ENCODE results near the gene VAV3. TPM values are rescaled to one million over a fixed set of nuclear protein-coding genes. Genes with fewer than 3 reads are reported as not detected.

The VAV3 gene
- total RNA-seq, 1 donor from 2014 or later: 159 TPM

DNA sequence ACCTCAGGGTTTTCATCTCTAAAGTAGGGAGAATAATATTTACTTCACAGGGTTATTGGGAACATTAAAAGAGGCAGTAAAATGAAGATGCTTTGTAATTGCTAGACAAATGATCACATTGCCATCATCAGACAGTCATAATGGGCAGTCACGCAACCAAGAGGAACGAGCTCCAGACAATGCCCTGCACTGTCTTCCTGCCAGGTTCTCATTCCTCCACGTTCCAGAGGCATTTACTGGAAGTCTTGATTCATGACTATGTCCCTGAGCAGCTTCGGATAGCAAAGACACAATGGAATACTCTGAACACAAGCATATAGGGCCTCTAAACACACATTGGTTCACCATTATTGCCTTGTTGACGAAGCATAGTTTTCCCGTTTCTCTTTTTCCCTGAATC, 434.4 kb downstream of the VAV3 start:
- H3K27ac Mint-ChIP-seq (ENCODE audit: unreplicated experiment): no peak overlapping the region
- no peak overlapping the region for H3K4me3 Mint-ChIP-seq (ENCODE audit: unreplicated experiment)
- no peaks in the 10 kb centered on the region for H3K36me3 Mint-ChIP-seq (ENCODE audit: low read depth, unreplicated experiment)
- TF ChIP-seq, protein P1, sequence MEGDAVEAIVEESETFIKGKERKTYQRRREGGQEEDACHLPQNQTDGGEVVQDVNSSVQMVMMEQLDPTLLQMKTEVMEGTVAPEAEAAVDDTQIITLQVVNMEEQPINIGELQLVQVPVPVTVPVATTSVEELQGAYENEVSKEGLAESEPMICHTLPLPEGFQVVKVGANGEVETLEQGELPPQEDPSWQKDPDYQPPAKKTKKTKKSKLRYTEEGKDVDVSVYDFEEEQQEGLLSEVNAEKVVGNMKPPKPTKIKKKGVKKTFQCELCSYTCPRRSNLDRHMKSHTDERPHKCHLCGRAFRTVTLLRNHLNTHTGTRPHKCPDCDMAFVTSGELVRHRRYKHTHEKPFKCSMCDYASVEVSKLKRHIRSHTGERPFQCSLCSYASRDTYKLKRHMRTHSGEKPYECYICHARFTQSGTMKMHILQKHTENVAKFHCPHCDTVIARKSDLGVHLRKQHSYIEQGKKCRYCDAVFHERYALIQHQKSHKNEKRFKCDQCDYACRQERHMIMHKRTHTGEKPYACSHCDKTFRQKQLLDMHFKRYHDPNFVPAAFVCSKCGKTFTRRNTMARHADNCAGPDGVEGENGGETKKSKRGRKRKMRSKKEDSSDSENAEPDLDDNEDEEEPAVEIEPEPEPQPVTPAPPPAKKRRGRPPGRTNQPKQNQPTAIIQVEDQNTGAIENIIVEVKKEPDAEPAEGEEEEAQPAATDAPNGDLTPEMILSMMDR (IDR thresholded peaks at IDR 0.05; ENCODE audit: unreplicated experiment): no peak
- DNase-seq (ENCODE audit: low spot score): no peak
- H3K9me3 Mint-ChIP-seq (ENCODE audit: unreplicated experiment): no peaks in the 10 kb centered on the region
- H3K4me1 Mint-ChIP-seq (ENCODE audit: unreplicated experiment): peaks cover 40% of the 10 kb centered on the region
- H3K27me3 Mint-ChIP-seq (ENCODE audit: unreplicated experiment): no peaks in the 10 kb centered on the region

DNA sequence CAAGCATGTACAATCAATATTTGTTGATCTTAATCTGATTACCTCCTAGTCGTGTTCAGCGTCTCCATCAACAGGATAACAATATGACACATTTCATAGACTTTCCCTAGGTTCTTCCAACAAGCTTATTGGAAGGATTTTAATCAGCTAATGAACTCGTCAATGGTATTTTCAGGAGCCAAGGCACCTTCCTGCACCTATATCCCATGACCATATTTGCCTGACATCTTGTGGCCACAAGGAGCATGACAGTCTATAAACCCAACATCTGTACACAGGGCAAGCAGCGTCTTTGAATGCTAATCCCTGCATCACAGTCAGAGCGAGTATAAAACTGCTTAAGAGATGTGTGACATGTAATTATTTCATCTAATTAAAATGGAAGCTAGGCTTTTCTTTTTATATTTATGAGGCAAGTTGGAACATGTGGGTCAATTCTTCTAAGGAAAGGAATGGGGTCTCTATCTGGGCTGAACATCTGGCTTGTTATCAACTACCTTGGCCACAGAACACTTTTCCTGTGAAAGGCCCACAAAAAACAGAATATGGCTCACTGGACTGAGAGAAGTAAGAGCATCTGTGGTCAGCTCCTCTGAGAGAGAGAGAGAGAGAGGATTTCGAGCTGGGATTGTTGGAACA, 435.4 kb downstream of the VAV3 start:
- no peaks in the 10 kb centered on the region for H3K9me3 Mint-ChIP-seq (ENCODE audit: unreplicated experiment)
- peak; percentile 29 for DNase-seq (ENCODE audit: low spot score)
- H3K4me3 Mint-ChIP-seq (ENCODE audit: unreplicated experiment): no peak overlapping the region
- H3K27ac Mint-ChIP-seq (ENCODE audit: unreplicated experiment): peak overlapping the region; percentile 4
- H3K4me1 Mint-ChIP-seq (ENCODE audit: unreplicated experiment): peaks cover 43% of the 10 kb centered on the region
- no peaks in the 10 kb centered on the region for H3K36me3 Mint-ChIP-seq (ENCODE audit: low read depth, unreplicated experiment)
- H3K27me3 Mint-ChIP-seq (ENCODE audit: unreplicated experiment): peaks cover under 1% of the 10 kb centered on the region
- TF ChIP-seq, protein P1 (IDR thresholded peaks at IDR 0.05; ENCODE audit: unreplicated experiment): peak; percentile 87

DNA sequence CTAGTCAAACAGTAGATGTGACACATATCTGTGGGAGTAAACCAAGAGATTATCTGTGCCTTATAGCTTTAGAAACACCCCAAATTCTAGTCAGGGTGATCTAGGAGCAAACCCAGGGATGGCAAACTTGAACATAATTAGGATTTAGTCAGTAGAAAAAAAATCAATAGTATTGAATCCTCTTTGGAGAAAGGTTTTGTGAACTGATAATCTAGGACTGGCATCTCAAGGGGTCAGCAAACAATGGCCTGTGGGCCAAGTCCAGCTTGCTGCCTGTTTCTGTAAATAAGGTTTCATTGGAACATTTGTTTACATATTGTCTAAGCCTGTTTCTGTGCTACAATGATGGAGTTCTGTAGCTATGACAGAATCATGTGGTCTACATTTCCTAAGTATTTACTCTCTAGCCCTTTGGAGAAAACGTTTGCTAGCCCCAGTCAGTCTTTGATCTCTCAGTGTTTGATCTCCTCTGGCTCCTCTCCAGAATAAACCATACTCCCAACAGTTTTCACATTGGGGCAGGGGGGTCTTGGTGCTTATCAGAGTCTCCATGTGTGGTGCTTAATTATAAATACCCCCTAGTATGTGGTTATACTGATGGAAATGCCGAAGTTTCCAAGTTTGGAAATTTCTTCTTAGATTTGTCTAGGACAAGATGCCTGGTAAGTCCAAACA, 438.3 kb downstream of the VAV3 start:
- peaks cover 3% of the 10 kb centered on the region for H3K27me3 Mint-ChIP-seq (ENCODE audit: unreplicated experiment)

DNA sequence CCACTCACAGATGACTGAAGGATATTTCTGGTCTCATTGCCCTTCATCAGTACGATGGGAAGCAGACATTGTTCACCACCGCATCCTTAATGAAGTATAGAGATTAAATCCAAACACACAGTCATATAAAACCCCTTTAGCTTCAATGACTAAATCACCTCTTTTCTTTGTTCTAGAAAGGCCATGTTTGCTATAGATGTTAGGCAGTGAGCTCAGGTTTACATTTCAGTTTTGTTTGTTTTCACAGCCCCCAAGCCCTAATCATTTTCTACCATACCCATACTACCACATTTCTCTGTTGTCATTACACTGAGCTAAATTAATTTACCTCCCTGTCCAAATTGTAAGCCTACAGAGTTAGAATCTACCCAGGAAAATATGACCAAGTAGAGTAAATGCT, 439.0 kb downstream of the VAV3 start:
- no peaks in the 10 kb centered on the region for H3K36me3 Mint-ChIP-seq (ENCODE audit: low read depth, unreplicated experiment)
- H3K27me3 Mint-ChIP-seq (ENCODE audit: unreplicated experiment): peaks cover 3% of the 10 kb centered on the region
- H3K9me3 Mint-ChIP-seq (ENCODE audit: unreplicated experiment): no peaks in the 10 kb centered on the region
- H3K4me3 Mint-ChIP-seq (ENCODE audit: unreplicated experiment): no peak overlapping the region
- TF ChIP-seq, protein P1 (IDR thresholded peaks at IDR 0.05; ENCODE audit: unreplicated experiment): no peak
- no peak overlapping the region for H3K27ac Mint-ChIP-seq (ENCODE audit: unreplicated experiment)
- H3K4me1 Mint-ChIP-seq (ENCODE audit: unreplicated experiment): peaks cover 21% of the 10 kb centered on the region
- no peak for DNase-seq (ENCODE audit: low spot score)

More for the DNA sequence above, 438.3 kb downstream of the VAV3 start:
- no peak for DNase-seq (ENCODE audit: low spot score)
- TF ChIP-seq, protein P1 (IDR thresholded peaks at IDR 0.05; ENCODE audit: unreplicated experiment): no peak
- Mint-ChIP-seq H3K4me3 (ENCODE audit: unreplicated experiment) (no peak overlapping the region), H3K36me3 (ENCODE audit: low read depth, unreplicated experiment) (no peaks in the 10 kb centered on the region), H3K9me3 (ENCODE audit: unreplicated experiment) (no peaks in the 10 kb centered on the region), H3K4me1 (ENCODE audit: unreplicated experiment) (peaks cover 27% of the 10 kb centered on the region), H3K27ac (ENCODE audit: unreplicated experiment) (no peak overlapping the region)

DNA sequence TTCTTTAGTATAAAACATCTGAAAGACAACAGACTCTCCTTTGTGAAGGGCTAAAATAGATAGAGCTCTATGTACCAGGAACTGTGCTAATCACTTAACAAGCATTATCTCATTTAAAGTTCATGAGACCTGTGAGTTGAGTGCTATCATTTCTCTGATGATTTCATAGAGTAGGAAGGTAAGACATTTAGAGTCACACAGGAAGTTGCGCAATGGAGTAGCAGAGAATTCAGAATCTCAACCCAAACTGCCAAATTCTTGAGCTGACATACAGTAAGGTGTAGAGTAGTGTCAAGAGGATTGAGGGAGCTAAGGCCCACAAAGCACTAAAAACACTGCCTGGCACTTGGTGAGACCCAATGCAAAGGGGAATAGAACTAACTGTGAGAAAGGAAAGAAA, 439.8 kb downstream of the VAV3 start:
- TF ChIP-seq, protein P1 (IDR thresholded peaks at IDR 0.05; ENCODE audit: unreplicated experiment): no peak
- Mint-ChIP-seq H3K36me3 (ENCODE audit: low read depth, unreplicated experiment) (no peaks in the 10 kb centered on the region), H3K9me3 (ENCODE audit: unreplicated experiment) (no peaks in the 10 kb centered on the region), H3K27me3 (ENCODE audit: unreplicated experiment) (peaks cover 3% of the 10 kb centered on the region), H3K27ac (ENCODE audit: unreplicated experiment) (no peak overlapping the region), H3K4me1 (ENCODE audit: unreplicated experiment) (peaks cover 15% of the 10 kb centered on the region), H3K4me3 (ENCODE audit: unreplicated experiment) (no peak overlapping the region)
- DNase-seq (ENCODE audit: low spot score): no peak

Data from endothelial cell (in vitro differentiated cells).